Fibroblast of lung (primary cell): ENCODE results near the gene WDR4. TPM values are rescaled to one million over a fixed set of nuclear protein-coding genes. Genes with fewer than 3 reads are reported as not detected.

Source experiments
- DNase-seq, 2 donors: peaks; one replicate each; pipeline versions ENCODE4 v3.0.0 to v3.0.0-alpha.2; 2010; ENCODE audit warnings: low read depth in 2 of 2
- H2AFZ ChIP-seq: 2 replicates; pipeline ENCODE4 v1.5.1; 2012; ENCODE audit warnings: low read length, control low read depth, inconsistent platforms
- H3K27ac ChIP-seq: 2 replicates; pipeline ENCODE4 v1.5.1; 2011; ENCODE audit warnings: low read length, control low read depth; ENCODE audit not compliant: insufficient read depth
- H3K27me3 ChIP-seq: 2 replicates; pipeline ENCODE4 v1.5.1; 2011; ENCODE audit warnings: mild to moderate bottlenecking, low read length; ENCODE audit not compliant: control insufficient read depth, insufficient read depth
- H3K36me3 ChIP-seq: 2 replicates; pipeline ENCODE4 v1.5.1; 2011; ENCODE audit warnings: low read length; ENCODE audit not compliant: control insufficient read depth, insufficient read depth
- H3K4me1 ChIP-seq: 2 replicates; pipeline ENCODE4 v1.5.1; 2011; ENCODE audit warnings: low read length; ENCODE audit not compliant: control insufficient read depth, insufficient read depth; ENCODE audit errors: extremely low read depth
- H3K4me2 ChIP-seq: 2 replicates; pipeline ENCODE4 v1.5.1; 2011; ENCODE audit warnings: low read length, control low read depth; ENCODE audit not compliant: insufficient read depth; ENCODE audit errors: extremely low read depth
- H3K4me3 ChIP-seq, 4 experiments: fragments of 200-600 bp in 1 of 4; sonication (generic) in 1 of 4; replicated peaks in 1 of 4; 2 replicates each; pipeline ENCODE4 v1.5.1; 2011 to 2016; ENCODE audit warnings: low read length in 4 of 4, low read depth in 3 of 4, mild to moderate bottlenecking in 3 of 4, control low read depth in 2 of 4, inconsistent platforms in 1 of 4, mixed read lengths in 1 of 4; ENCODE audit not compliant: insufficient read depth in 1 of 4; ENCODE audit errors: control extremely low read depth in 1 of 4
- H3K79me2 ChIP-seq: 2 replicates; pipeline ENCODE4 v1.5.1; 2012; ENCODE audit warnings: mild to moderate bottlenecking, low read length, inconsistent platforms; ENCODE audit not compliant: control insufficient read depth, insufficient read depth
- H3K9ac ChIP-seq: 2 replicates; pipeline ENCODE4 v1.5.1; 2011; ENCODE audit warnings: mild to moderate bottlenecking, low read length, control low read depth; ENCODE audit not compliant: insufficient read depth
- H3K9me3 ChIP-seq: 2 replicates; pipeline ENCODE4 v1.5.1; 2012; ENCODE audit warnings: low read depth, low read length; ENCODE audit not compliant: control insufficient read depth, insufficient read depth
- H4K20me1 ChIP-seq: 2 replicates; pipeline ENCODE4 v1.5.1; 2011; ENCODE audit warnings: low read length; ENCODE audit not compliant: control insufficient read depth, insufficient read depth; ENCODE audit errors: extremely low read depth
- EZH2 ChIP-seq: IDR thresholded peaks from 2 replicates; pipeline ENCODE4 v1.5.1; 2012; ENCODE audit warnings: low read length, control low read depth, mild to moderate bottlenecking; ENCODE audit errors: missing control alignments
- polyA plus RNA-seq, 2 donors: library from polyadenylated mRNA; depleted of rRNA in 1 of 2; stranded (reverse) in 1 of 2; unstranded in 1 of 2; fragments of >200 nt; gene quantifications; 2 replicates each; pipeline ENCODE4 v1.2.1, GENCODE V29; 2011 to 2012; ENCODE audit warnings: missing spikeins in 1 of 2
- total RNA-seq: library from RNA; depleted of rRNA; stranded (reverse); fragments of >200 nt; gene quantifications from 2 replicates; pipeline ENCODE4 v1.2.1, GENCODE V29; 2014
- TF ChIP-seq, protein P1 (sequence below), 2 donors: IDR thresholded peaks in 1 of 2; conservative IDR thresholded peaks in 1 of 2; 1 replicate in 1 of 2; 2 replicates in 1 of 2; pipeline ENCODE4 v1.5.1; 2011 to 2012; ENCODE audit warnings: low read length in 2 of 2, control low read depth in 1 of 2, inconsistent platforms in 1 of 2, low read depth in 1 of 2, mild to moderate bottlenecking in 1 of 2

Gene WDR4
- total and polyA plus RNA-seq, 2 donors (not counting 1 experiment from before 2014, with no cell fraction given), result 8.2 to 10.2 TPM

DNA sequence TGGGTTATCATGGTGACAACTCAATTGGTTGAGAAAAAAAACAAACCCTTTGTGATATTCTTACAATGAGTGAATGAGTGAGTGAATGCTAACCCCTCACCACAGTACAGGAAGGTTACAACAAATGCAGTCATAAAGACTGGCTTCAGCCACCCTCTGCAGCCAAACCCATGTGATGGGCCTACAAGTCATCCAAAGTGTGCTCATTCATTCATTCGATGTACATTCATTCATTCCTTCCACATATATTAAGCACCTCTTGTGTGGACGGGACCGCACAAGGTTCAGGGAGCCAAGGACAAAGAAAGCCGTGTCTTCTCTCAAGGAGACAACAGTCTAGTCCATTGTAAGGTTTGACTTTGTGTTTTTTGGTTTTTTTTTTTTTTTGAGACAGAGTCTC, 49.4 kb downstream of the WDR4 start:
- Histone ChIP-seq H3K4me3 (no peak overlapping the region), H3K4me2 (no peak overlapping the region), H3K9ac (no peak overlapping the region), H2AFZ (no peak overlapping the region), H3K9me3 (no peaks in the 10 kb centered on the region), H3K36me3 (no peaks in the 10 kb centered on the region), H3K4me1 (no peaks in the 10 kb centered on the region), H3K27me3 (no peaks in the 10 kb centered on the region), H3K27ac (no peak overlapping the region), H3K79me2 (no peaks in the 10 kb centered on the region), H4K20me1 (no peaks in the 10 kb centered on the region)
- DNase-seq, result no peak
- TF ChIP-seq, protein P1, sequence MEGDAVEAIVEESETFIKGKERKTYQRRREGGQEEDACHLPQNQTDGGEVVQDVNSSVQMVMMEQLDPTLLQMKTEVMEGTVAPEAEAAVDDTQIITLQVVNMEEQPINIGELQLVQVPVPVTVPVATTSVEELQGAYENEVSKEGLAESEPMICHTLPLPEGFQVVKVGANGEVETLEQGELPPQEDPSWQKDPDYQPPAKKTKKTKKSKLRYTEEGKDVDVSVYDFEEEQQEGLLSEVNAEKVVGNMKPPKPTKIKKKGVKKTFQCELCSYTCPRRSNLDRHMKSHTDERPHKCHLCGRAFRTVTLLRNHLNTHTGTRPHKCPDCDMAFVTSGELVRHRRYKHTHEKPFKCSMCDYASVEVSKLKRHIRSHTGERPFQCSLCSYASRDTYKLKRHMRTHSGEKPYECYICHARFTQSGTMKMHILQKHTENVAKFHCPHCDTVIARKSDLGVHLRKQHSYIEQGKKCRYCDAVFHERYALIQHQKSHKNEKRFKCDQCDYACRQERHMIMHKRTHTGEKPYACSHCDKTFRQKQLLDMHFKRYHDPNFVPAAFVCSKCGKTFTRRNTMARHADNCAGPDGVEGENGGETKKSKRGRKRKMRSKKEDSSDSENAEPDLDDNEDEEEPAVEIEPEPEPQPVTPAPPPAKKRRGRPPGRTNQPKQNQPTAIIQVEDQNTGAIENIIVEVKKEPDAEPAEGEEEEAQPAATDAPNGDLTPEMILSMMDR (conservative IDR thresholded peaks at IDR 0.05 in 1 of 2, IDR thresholded peaks at IDR 0.05 in 1 of 2; ENCODE audit: low read depth in 1 of 2, low read length in 2 of 2), result no peak
- TF ChIP-seq EZH2, result no peak

DNA sequence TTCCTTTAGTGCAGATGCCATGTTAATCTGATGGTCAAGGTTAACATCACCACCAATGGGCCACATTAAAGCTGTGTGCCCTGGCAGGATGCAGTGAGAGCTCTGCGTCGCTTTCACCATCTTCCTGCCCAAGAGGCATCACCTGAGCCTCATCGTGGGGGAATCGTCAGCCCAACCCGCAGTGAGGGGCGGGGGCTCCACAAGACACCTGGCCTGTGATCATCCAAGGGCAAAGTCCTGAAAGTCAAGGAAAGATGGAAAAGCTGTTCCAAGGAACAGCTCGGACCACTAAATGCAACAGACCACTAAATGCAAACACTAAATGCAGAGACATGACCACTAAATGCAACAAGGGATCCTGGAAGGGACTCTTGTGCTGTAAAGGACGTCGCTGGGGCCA, 49.9 kb downstream of the WDR4 start:
- Histone ChIP-seq H4K20me1 (no peaks in the 10 kb centered on the region), H3K4me2 (no peak overlapping the region), H3K4me3 (no peak overlapping the region), H3K9ac (no peak overlapping the region), H3K9me3 (no peaks in the 10 kb centered on the region), H3K27me3 (no peaks in the 10 kb centered on the region), H3K79me2 (no peaks in the 10 kb centered on the region), H3K36me3 (no peaks in the 10 kb centered on the region), H3K4me1 (no peaks in the 10 kb centered on the region), H3K27ac (no peak overlapping the region), H2AFZ (no peak overlapping the region)
- TF ChIP-seq EZH2, result no peak
- TF ChIP-seq, protein P1 (conservative IDR thresholded peaks at IDR 0.05 in 1 of 2, IDR thresholded peaks at IDR 0.05 in 1 of 2; ENCODE audit: low read depth in 1 of 2, low read length in 2 of 2), result no peak
- no peak for DNase-seq

DNA sequence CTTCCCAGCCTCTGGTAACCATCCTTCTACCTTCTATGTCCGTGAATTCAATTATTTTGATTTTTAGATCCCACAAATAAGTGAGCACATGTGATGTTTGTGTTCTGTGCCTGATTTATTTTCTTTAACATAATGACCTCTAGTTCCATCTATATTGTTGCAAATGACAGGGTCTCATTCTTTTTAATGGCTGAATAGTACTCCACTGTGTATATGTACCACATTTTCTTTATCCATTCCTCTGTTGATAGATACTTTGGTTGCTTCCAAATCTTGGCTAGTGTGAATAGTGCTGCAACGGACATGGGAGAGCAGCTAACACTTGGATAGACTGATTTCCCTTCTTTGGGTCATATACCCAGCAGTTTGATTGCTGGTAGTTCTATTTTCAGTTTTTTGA, 51.8 kb downstream of the WDR4 start:
- Histone ChIP-seq H3K9me3 (no peaks in the 10 kb centered on the region), H2AFZ (no peak overlapping the region), H3K4me1 (no peaks in the 10 kb centered on the region), H4K20me1 (no peaks in the 10 kb centered on the region), H3K79me2 (no peaks in the 10 kb centered on the region), H3K27me3 (no peaks in the 10 kb centered on the region), H3K27ac (no peak overlapping the region), H3K36me3 (no peaks in the 10 kb centered on the region), H3K4me3 (no peak overlapping the region), H3K4me2 (no peak overlapping the region), H3K9ac (no peak overlapping the region)
- TF ChIP-seq EZH2, result no peak
- DNase-seq, result no peak
